Measurements from ENCODE around the gene KLHDC4.

- TF ChIP-seq CTCF (IDR thresholded peaks at IDR 0.05) = no peak
- TF ChIP-seq POLR2A (IDR thresholded peaks at IDR 0.05) = no peak
These were observed 96.1 kb downstream of the KLHDC4 start for GRCh38 chr16:87669672-87670071.
